Measurements from ENCODE around the gene BCAS1.

Gene BCAS1

GRCh38 chr20:54070187-54070987, at the start of gene BCAS1:
TSS of gene BCAS1 (minus strand) at chr20:54070594. CDS start at chr20:54058718, 11,876 bp downstream.
- no peaks in the 10 kb centered on the region for H3K9me3 ChIP-seq (ENCODE audit: insufficient read depth, low read length)
- peaks cover 26% of the 10 kb centered on the region for H3K4me1 ChIP-seq (ENCODE audit: low read length)
- H3K27me3 ChIP-seq (ENCODE audit: low read depth, low read length), result no peaks in the 10 kb centered on the region
- no peak within 1 kb of the TSS for H3K27ac ChIP-seq (ENCODE audit: low read length)
- no peaks in the 10 kb centered on the region for H3K36me3 ChIP-seq (replicated peaks; ENCODE audit: low read depth, low read length)
- H4K20me1 ChIP-seq (ENCODE audit: insufficient read depth, low read length), result no peaks in the 10 kb centered on the region
- no peaks in the 10 kb centered on the region for H3K79me2 ChIP-seq (ENCODE audit: low read length)
- H3K4me2 ChIP-seq (ENCODE audit: low read length), result no peak within 1 kb of the TSS
- no peak within 1 kb of the TSS for H3K9ac ChIP-seq (ENCODE audit: low read length)
- H2AFZ ChIP-seq (ENCODE audit: low read depth, low read length), result no peak within 1 kb of the TSS
- TF ChIP-seq CTCF (IDR thresholded peaks at IDR 0.05; ENCODE audit: low read depth, low read length), result no peak
- no peak for TF ChIP-seq EZH2phosphoT487 (IDR thresholded peaks at IDR 0.05; ENCODE audit: low read depth)
- H3K4me3 ChIP-seq (ENCODE audit: low read length), result no peak within 1 kb of the TSS

GRCh38 chr20:54119744-54120143, 49.4 kb upstream of the BCAS1 start:
- Histone ChIP-seq H2AFZ (ENCODE audit: low read depth, low read length) (no peak overlapping the region; the same call in 1 of the 2 replicates), H3K27me3 (ENCODE audit: low read depth, low read length) (no peaks in the 10 kb centered on the region), H3K4me3 (ENCODE audit: low read length) (no peak overlapping the region), H3K79me2 (ENCODE audit: low read length) (no peaks in the 10 kb centered on the region), H3K27ac (ENCODE audit: low read length) (no peak overlapping the region), H4K20me1 (ENCODE audit: insufficient read depth, low read length) (no peaks in the 10 kb centered on the region), H3K4me2 (ENCODE audit: low read length) (no peak overlapping the region), H3K9ac (ENCODE audit: low read length) (no peak overlapping the region), H3K36me3 (replicated peaks; ENCODE audit: low read depth, low read length) (no peaks in the 10 kb centered on the region), H3K4me1 (ENCODE audit: low read length) (peaks cover 16% of the 10 kb centered on the region), H3K9me3 (ENCODE audit: insufficient read depth, low read length) (no peaks in the 10 kb centered on the region)
- TF ChIP-seq CTCF (IDR thresholded peaks at IDR 0.05; ENCODE audit: low read depth, low read length) (no peak), EZH2phosphoT487 (IDR thresholded peaks at IDR 0.05; ENCODE audit: low read depth) (no peak)

- H3K4me3 ChIP-seq (ENCODE audit: low read length), result no peak overlapping the region
- H2AFZ ChIP-seq (ENCODE audit: low read depth, low read length), result no peak overlapping the region
- H3K79me2 ChIP-seq (ENCODE audit: low read length), result no peaks in the 10 kb centered on the region
- no peak for TF ChIP-seq EZH2phosphoT487 (IDR thresholded peaks at IDR 0.05; ENCODE audit: low read depth)
- no peak for TF ChIP-seq CTCF (IDR thresholded peaks at IDR 0.05; ENCODE audit: low read depth, low read length)
- no peaks in the 10 kb centered on the region for H4K20me1 ChIP-seq (ENCODE audit: insufficient read depth, low read length)
- H3K36me3 ChIP-seq (replicated peaks; ENCODE audit: low read depth, low read length), result no peaks in the 10 kb centered on the region
- H3K9ac ChIP-seq (ENCODE audit: low read length), result no peak overlapping the region
- no peak overlapping the region for H3K4me2 ChIP-seq (ENCODE audit: low read length)
- H3K27ac ChIP-seq (ENCODE audit: low read length), result no peak overlapping the region
- no peaks in the 10 kb centered on the region for H3K27me3 ChIP-seq (ENCODE audit: low read depth, low read length)
- H3K9me3 ChIP-seq (ENCODE audit: insufficient read depth, low read length), result no peaks in the 10 kb centered on the region
- peaks cover 16% of the 10 kb centered on the region for H3K4me1 ChIP-seq (ENCODE audit: low read length)
These were observed 48.0 kb upstream of the BCAS1 start for GRCh38 chr20:54118220-54119001.

Data from OCI-LY3 (cell line).